HCT116 (cell line): ENCODE data around the gene BSPRY. TPM values are rescaled to one million over a fixed set of nuclear protein-coding genes. Genes with fewer than 3 reads are reported as not detected.
A peak's percentile ranks its signal among the peaks of the same experiment; 100 is the strongest.

Source experiments
- ATAC-seq: fragments of 200-7000 bp; cut with Tn5 transposase; 2 replicates; pipeline ENCODE4 v1.9.1; 2020; ENCODE audit warnings: mild to moderate bottlenecking, moderate library complexity
- BruUV-seq: library from RNA; stranded (reverse); fragments of 400-500 nt; replicated peaks from 2 replicates; lab custom pipeline; 2021; lab: Mats Ljungman, UMichigan
- CTCF ChIA-PET: fragments of 300-600 bp; sonication (Branson Sonifier 250); formaldehyde crosslinking; loops from one replicate; lab custom pipeline; 2021; ENCODE audit warnings: antibody characterized with exemption; lab: Charles Lee
- POLR2A ChIA-PET: fragments of 300-600, 350-600 bp; sonication (Branson Sonifier 250); formaldehyde crosslinking; loops from one replicate; lab custom pipeline; 2021; ENCODE audit warnings: antibody characterized with exemption; lab: Charles Lee
- RAD21 ChIA-PET, 2 experiments: fragments of 300-600 bp; sonication (Branson Sonifier 250); formaldehyde crosslinking; loops; one replicate each; lab custom pipeline; 2023; ENCODE audit warnings: low total read pairs in 2 of 2; ENCODE audit not compliant: uncharacterized antibody in 2 of 2, unreplicated experiment in 2 of 2, low non-redundant PET in 1 of 2; lab: Charles Lee
- DNase-seq: peaks from one replicate; pipeline ENCODE4 v3.0.0-alpha.2; 2010; ENCODE audit warnings: low read depth, low spot score
- H2AFZ ChIP-seq: fragments of 200-600 bp; shearing (Covaris generic), sonication (generic); 2 replicates; pipeline ENCODE4 v1.6.1; 2017; ENCODE audit warnings: low read depth, mixed run types, mixed read lengths, antibody characterized with exemption, low read length; ENCODE audit not compliant: poor library complexity, severe bottlenecking
- H3K27ac ChIP-seq: 2 replicates; pipeline ENCODE4 v1.5.1; 2012; ENCODE audit warnings: low read depth, low read length
- H3K27me3 ChIP-seq: fragments of 200-600 bp; sonication (generic); 2 replicates; pipeline ENCODE4 v1.6.1; 2016; ENCODE audit warnings: mixed run types, low read length, mixed read lengths; ENCODE audit not compliant: insufficient read depth
- H3K36me3 ChIP-seq, 2 experiments: fragments of 200-500 bp in 1 of 2; fragments of 200-600 bp in 1 of 2; sonication (Bioruptor generic) in 1 of 2; sonication (generic) in 1 of 2; 2 replicates each; pipeline versions ENCODE4 v1.5.1 to v1.6.1; 2014 to 2016; ENCODE audit warnings: low read length in 2 of 2, inconsistent platforms in 1 of 2, mixed read lengths in 1 of 2, mixed run types in 1 of 2; ENCODE audit not compliant: insufficient read depth in 2 of 2, control insufficient read depth in 1 of 2
- H3K4me1 ChIP-seq, 2 experiments: fragments of 200-600 bp in 1 of 2; sonication (generic) in 1 of 2; 2 replicates each; pipeline versions ENCODE4 v1.5.1 to v1.6.1; 2012 to 2017; ENCODE audit warnings: low read length in 2 of 2, inconsistent platforms in 1 of 2, mild to moderate bottlenecking in 1 of 2, mixed read lengths in 1 of 2, mixed run types in 1 of 2, moderate library complexity in 1 of 2; ENCODE audit not compliant: insufficient read depth in 2 of 2, control insufficient read depth in 1 of 2
- H3K4me2 ChIP-seq: fragments of 200-600 bp; sonication (generic); 2 replicates; pipeline ENCODE4 v1.6.1; 2017; ENCODE audit warnings: mixed run types, low read length, mixed read lengths
- H3K4me3 ChIP-seq, 2 experiments: fragments of 200-600 bp in 1 of 2; sonication (generic) in 1 of 2; replicated peaks in 1 of 2; 2 replicates each; pipeline ENCODE4 v1.5.1; 2011 to 2016; ENCODE audit warnings: low read length in 2 of 2, control low read depth in 1 of 2, low read depth in 1 of 2, mild to moderate bottlenecking in 1 of 2, mixed read lengths in 1 of 2, mixed run types in 1 of 2
- H3K79me2 ChIP-seq: fragments of 200-600 bp; sonication (generic); 2 replicates; pipeline ENCODE4 v1.6.1; 2017; ENCODE audit warnings: mild to moderate bottlenecking, mixed run types, low read length, moderate library complexity, mixed read lengths; ENCODE audit not compliant: insufficient read depth
- H3K9ac ChIP-seq: fragments of 200-600 bp; sonication (generic); 2 replicates; pipeline ENCODE4 v1.6.1; 2016; ENCODE audit warnings: low read length, mixed read lengths
- H3K9me2 ChIP-seq: fragments of 200-600 bp; sonication (generic), shearing (Covaris generic); 2 replicates; pipeline ENCODE4 v1.6.1; 2017; ENCODE audit warnings: mixed run types, mild to moderate bottlenecking, moderate library complexity; ENCODE audit not compliant: insufficient read depth
- H3K9me3 ChIP-seq, 2 experiments: fragments of 200-500 bp in 1 of 2; fragments of 200-600 bp in 1 of 2; sonication (Bioruptor generic) in 1 of 2; sonication (generic) in 1 of 2; 2 replicates each; pipeline ENCODE4 v1.6.1; 2014 to 2017; ENCODE audit warnings: low read length in 2 of 2, mixed read lengths in 2 of 2, inconsistent platforms in 1 of 2, low read depth in 1 of 2, mild to moderate bottlenecking in 1 of 2, mixed run types in 1 of 2, moderate library complexity in 1 of 2; ENCODE audit not compliant: control insufficient read depth in 1 of 2, insufficient read depth in 1 of 2
- H4K20me1 ChIP-seq: fragments of 200-600 bp; sonication (generic), shearing (Covaris generic); 2 replicates; pipeline ENCODE4 v1.6.1; 2017; ENCODE audit warnings: mixed run types, mild to moderate bottlenecking, moderate library complexity; ENCODE audit not compliant: insufficient read depth
- EGR1 ChIP-seq: IDR thresholded peaks from 2 replicates; pipeline ENCODE4 v1.6.1; 2012; ENCODE audit warnings: low read depth
- ELF1 ChIP-seq: IDR thresholded peaks from 2 replicates; pipeline ENCODE4 v1.6.1; 2012; ENCODE audit warnings: low read depth, borderline replicate concordance
- FOSL1 ChIP-seq: IDR thresholded peaks from 2 replicates; pipeline ENCODE4 v1.6.1; 2012; ENCODE audit warnings: low read depth
- JUND ChIP-seq: IDR thresholded peaks from 2 replicates; pipeline ENCODE4 v1.6.1; 2012
- POLR2A ChIP-seq: IDR thresholded peaks from 2 replicates; pipeline ENCODE4 v1.7.0; 2011; ENCODE audit warnings: borderline replicate concordance; ENCODE audit not compliant: insufficient read depth, insufficient read length; ENCODE audit errors: extremely low read depth
- SIN3A ChIP-seq: IDR thresholded peaks from 2 replicates; pipeline ENCODE4 v1.6.1; 2012; ENCODE audit warnings: low read depth
- SP1 ChIP-seq: IDR thresholded peaks from 2 replicates; pipeline ENCODE4 v1.6.1; 2012; ENCODE audit warnings: low read depth
- TCF7L2 ChIP-seq: IDR thresholded peaks from 2 replicates; pipeline ENCODE4 v1.7.0; 2011; ENCODE audit warnings: borderline replicate concordance, inconsistent platforms; ENCODE audit not compliant: insufficient read depth, insufficient read length; ENCODE audit errors: extremely low read depth
- ZNF274 ChIP-seq: fragments of 200-500 bp; sonication (Bioruptor generic); IDR thresholded peaks from 2 replicates; pipeline ENCODE4 v1.6.1; 2014; ENCODE audit warnings: mild to moderate bottlenecking, low read depth, low read length, inconsistent platforms
- intact Hi-C: fragments of 100-400 bp; cut with micrococcal nuclease; formaldehyde crosslinking; loops from 2 replicates; pipeline ENCODE4 v1.10.0; 2022
- total RNA-seq: library from RNA; stranded (reverse); gene quantifications from one replicate; pipeline ENCODE4 v1.2.1, GENCODE V29; 2021; ENCODE audit not compliant: unreplicated experiment
- TF ChIP-seq, protein P1 (sequence below): IDR thresholded peaks from 2 replicates; pipeline ENCODE4 v1.6.1; 2012
- TF ChIP-seq, protein P2 (sequence below): IDR thresholded peaks from 2 replicates; pipeline ENCODE4 v1.6.1; 2012; ENCODE audit warnings: low read depth

The BSPRY gene
- total RNA-seq, 1 experiment from 2014 or later: 22.7 TPM

DNA sequence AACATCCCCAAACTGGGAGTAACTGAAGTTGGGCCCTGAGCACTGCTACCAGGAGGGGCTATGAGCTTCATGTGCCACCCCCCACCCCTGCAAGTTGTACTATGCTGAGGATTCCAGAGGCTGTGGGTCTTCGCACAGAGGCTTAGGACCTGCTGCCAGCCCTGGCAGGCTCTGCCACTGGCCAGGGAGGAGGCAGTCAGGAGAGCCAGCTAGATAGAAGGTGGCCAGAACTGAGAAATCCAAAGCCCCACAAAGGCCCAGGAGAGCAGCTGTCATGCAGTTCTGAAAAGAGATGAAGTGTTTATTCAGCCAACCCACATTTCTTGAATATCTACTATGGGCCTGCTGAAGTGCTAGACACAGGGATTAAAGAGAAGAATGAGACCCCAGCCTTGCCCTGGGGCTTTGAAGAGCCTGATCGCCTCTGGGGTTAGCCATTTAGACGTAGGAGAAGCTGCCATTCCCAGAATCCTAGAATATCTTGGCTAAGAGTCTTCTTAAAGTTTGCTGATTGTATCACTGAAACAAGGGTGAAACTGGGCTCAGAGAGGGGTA is 50.4 kb downstream of the BSPRY start:
- no peaks in the 10 kb centered on the region for H3K36me3 ChIP-seq
- peak overlapping the region in 1 of 2 experiments; percentile 76; a peak in 2 of 4 replicates for H3K4me3 ChIP-seq
- DNase-seq (no peak), ATAC-seq (no peak)
- no peaks in the 10 kb centered on the region for H3K9me2 ChIP-seq
- 0 out of 2 replicates have a peak overlapping the region, but pooled peaks have one; percentile 7 for H3K9ac ChIP-seq
- H3K4me1 ChIP-seq: peaks cover 8 to 12% of the 10 kb centered on the region in 2 experiments
- H3K4me2 ChIP-seq: peak overlapping the region; percentile 75
- POLR2A ChIA-PET: interaction anchor here (1.5 kb wide), 2 partner anchors 11 to 23 kb away, joined by 4 read pairs; partner anchors contain the start of genes C9orf43, HDHD3 and POLE3
- H2AFZ ChIP-seq: no peak overlapping the region
- RAD21 ChIA-PET: no interaction called here
- BruUV-seq: no TSS peak
- H3K27me3 ChIP-seq: no peaks in the 10 kb centered on the region
- H4K20me1 ChIP-seq: no peaks in the 10 kb centered on the region
- intact Hi-C loops: no loop called here
- CTCF ChIA-PET: no interaction called here
- H3K27ac ChIP-seq: no peak overlapping the region
- no peaks in the 10 kb centered on the region for H3K9me3 ChIP-seq
- H3K79me2 ChIP-seq: no peaks in the 10 kb centered on the region
- no peak for TF ChIP-seq SP1
- no peak for TF ChIP-seq JUND
- no peak for TF ChIP-seq SIN3A
- TF ChIP-seq POLR2A: no peak
- no peak for TF ChIP-seq ELF1
- no peak for TF ChIP-seq ZNF274
- TF ChIP-seq, protein P1, sequence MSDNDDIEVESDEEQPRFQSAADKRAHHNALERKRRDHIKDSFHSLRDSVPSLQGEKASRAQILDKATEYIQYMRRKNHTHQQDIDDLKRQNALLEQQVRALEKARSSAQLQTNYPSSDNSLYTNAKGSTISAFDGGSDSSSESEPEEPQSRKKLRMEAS: no peak
- TF ChIP-seq, protein P2, sequence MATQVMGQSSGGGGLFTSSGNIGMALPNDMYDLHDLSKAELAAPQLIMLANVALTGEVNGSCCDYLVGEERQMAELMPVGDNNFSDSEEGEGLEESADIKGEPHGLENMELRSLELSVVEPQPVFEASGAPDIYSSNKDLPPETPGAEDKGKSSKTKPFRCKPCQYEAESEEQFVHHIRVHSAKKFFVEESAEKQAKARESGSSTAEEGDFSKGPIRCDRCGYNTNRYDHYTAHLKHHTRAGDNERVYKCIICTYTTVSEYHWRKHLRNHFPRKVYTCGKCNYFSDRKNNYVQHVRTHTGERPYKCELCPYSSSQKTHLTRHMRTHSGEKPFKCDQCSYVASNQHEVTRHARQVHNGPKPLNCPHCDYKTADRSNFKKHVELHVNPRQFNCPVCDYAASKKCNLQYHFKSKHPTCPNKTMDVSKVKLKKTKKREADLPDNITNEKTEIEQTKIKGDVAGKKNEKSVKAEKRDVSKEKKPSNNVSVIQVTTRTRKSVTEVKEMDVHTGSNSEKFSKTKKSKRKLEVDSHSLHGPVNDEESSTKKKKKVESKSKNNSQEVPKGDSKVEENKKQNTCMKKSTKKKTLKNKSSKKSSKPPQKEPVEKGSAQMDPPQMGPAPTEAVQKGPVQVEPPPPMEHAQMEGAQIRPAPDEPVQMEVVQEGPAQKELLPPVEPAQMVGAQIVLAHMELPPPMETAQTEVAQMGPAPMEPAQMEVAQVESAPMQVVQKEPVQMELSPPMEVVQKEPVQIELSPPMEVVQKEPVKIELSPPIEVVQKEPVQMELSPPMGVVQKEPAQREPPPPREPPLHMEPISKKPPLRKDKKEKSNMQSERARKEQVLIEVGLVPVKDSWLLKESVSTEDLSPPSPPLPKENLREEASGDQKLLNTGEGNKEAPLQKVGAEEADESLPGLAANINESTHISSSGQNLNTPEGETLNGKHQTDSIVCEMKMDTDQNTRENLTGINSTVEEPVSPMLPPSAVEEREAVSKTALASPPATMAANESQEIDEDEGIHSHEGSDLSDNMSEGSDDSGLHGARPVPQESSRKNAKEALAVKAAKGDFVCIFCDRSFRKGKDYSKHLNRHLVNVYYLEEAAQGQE: no peak
- TF ChIP-seq EGR1: no peak
- TF ChIP-seq FOSL1: no peak
- no peak for TF ChIP-seq TCF7L2
